Smooth muscle cell (in vitro differentiated cells): Measurements from ENCODE around the gene GRIK4. TPM values are rescaled to one million over a fixed set of nuclear protein-coding genes. Genes with fewer than 3 reads are reported as not detected.

Experiments used
- DNase-seq: peaks from one replicate; lab custom pipeline; 2025; ENCODE audit not compliant: unreplicated experiment; lab: John Stamatoyannopoulos, UW
- H2AFZ ChIP-seq: fragments of 200-600 bp; sonication (generic); 2 replicates; pipeline ENCODE4 v1.6.0; 2016; ENCODE audit warnings: antibody characterized with exemption, low read depth, mild to moderate bottlenecking
- H3F3A ChIP-seq: fragments of 200-600 bp; sonication (generic); 2 replicates; pipeline ENCODE4 v1.6.0; 2017; ENCODE audit warnings: antibody characterized with exemption, low read depth
- H3K27ac ChIP-seq: fragments of 200-600 bp; sonication (generic); 2 replicates; pipeline ENCODE4 v1.5.1; 2016; ENCODE audit warnings: low read depth, mild to moderate bottlenecking
- H3K27me3 ChIP-seq: fragments of 200-600 bp; sonication (generic); 2 replicates; pipeline ENCODE4 v1.6.1; 2016; ENCODE audit warnings: low read depth, mild to moderate bottlenecking
- H3K36me3 ChIP-seq: fragments of 200-600 bp; sonication (generic); 2 replicates; pipeline ENCODE4 v1.5.1; 2016; ENCODE audit warnings: low read depth
- H3K4me1 ChIP-seq: fragments of 200-600 bp; sonication (generic); 2 replicates; pipeline ENCODE4 v1.5.1; 2016; ENCODE audit warnings: low read depth
- H3K4me2 ChIP-seq: fragments of 200-600 bp; sonication (generic); 2 replicates; pipeline ENCODE4 v1.6.0; 2016; ENCODE audit warnings: mild to moderate bottlenecking
- H3K4me3 ChIP-seq: fragments of 200-600 bp; sonication (generic); 2 replicates; pipeline ENCODE4 v1.5.1; 2016; ENCODE audit warnings: mild to moderate bottlenecking
- H3K79me2 ChIP-seq: fragments of 200-600 bp; sonication (generic); 2 replicates; pipeline ENCODE4 v1.6.0; 2016; ENCODE audit warnings: low read depth, mild to moderate bottlenecking
- H3K9ac ChIP-seq: fragments of 200-600 bp; sonication (generic); 2 replicates; pipeline ENCODE4 v1.6.0; 2016; ENCODE audit warnings: low read depth
- H3K9me3 ChIP-seq: fragments of 200-600 bp; sonication (generic); replicated peaks from 2 replicates; pipeline ENCODE4 v1.5.1; 2016; ENCODE audit warnings: low read depth
- H4K20me1 ChIP-seq: fragments of 200-600 bp; sonication (generic); 2 replicates; pipeline ENCODE4 v1.6.0; 2016; ENCODE audit warnings: low read depth
- CTCF ChIP-seq: fragments of 200-600 bp; sonication (generic); IDR thresholded peaks from 2 replicates; pipeline ENCODE4 v1.5.1; 2017; ENCODE audit warnings: borderline replicate concordance, mild to moderate bottlenecking, antibody characterized with exemption; ENCODE audit not compliant: insufficient read depth, poor library complexity, severe bottlenecking
- WGBS: methylation state at CpG from one replicate; pipeline ENCODE4 v1.1.7; 2016; ENCODE audit warnings: low lambda C conversion rate; 5-methylcytosine and 5-hydroxymethylcytosine counted together
- polyA plus RNA-seq: library from polyadenylated mRNA; unstranded; fragments of >200 nt; fragmentation: Nextera tagmentation; extraction: Ambion mirVana; gene quantifications from 2 replicates; pipeline ENCODE4 v1.2.1, GENCODE V29; 2016
- total RNA-seq: library from RNA; depleted of rRNA; stranded (reverse); fragments of >200 nt; gene quantifications from 2 replicates; pipeline ENCODE4 v1.2.3, GENCODE V29; 2014

GRIK4 gene
- total and polyA plus RNA-seq, 2 experiments from 2014 or later, result not detected

GRCh38 chr11:120839201-120839600, 327.7 kb downstream of the GRIK4 start:
- H3K9ac ChIP-seq, result no peak overlapping the region
- H3K9me3 ChIP-seq, result no peaks in the 10 kb centered on the region
- DNase-seq, result no peak
- WGBS, result 87% methylated on average over 3 of the region's 3 CpGs
- H3K4me2 ChIP-seq, result no peak overlapping the region
- TF ChIP-seq CTCF, result no peak
- no peak overlapping the region for H3K4me3 ChIP-seq
- no peaks in the 10 kb centered on the region for H3K27me3 ChIP-seq
- no peak overlapping the region for H3K27ac ChIP-seq
- no peak overlapping the region for H2AFZ ChIP-seq
- no peaks in the 10 kb centered on the region for H4K20me1 ChIP-seq
- H3F3A ChIP-seq, result no peaks in the 10 kb centered on the region
- H3K4me1 ChIP-seq, result peaks cover 4% of the 10 kb centered on the region
- H3K79me2 ChIP-seq, result no peaks in the 10 kb centered on the region
- H3K36me3 ChIP-seq, result no peaks in the 10 kb centered on the region

- no peak overlapping the region for H3K4me3 ChIP-seq
- H3K27ac ChIP-seq, result no peak overlapping the region
- H3K36me3 ChIP-seq, result no peaks in the 10 kb centered on the region
- H3F3A ChIP-seq, result no peaks in the 10 kb centered on the region
- TF ChIP-seq CTCF, result no peak
- H2AFZ ChIP-seq, result no peak overlapping the region
- no peak overlapping the region for H3K4me2 ChIP-seq
- H3K27me3 ChIP-seq, result peaks cover 2% of the 10 kb centered on the region
- DNase-seq, result no peak
- H4K20me1 ChIP-seq, result no peaks in the 10 kb centered on the region
- H3K4me1 ChIP-seq, result no peaks in the 10 kb centered on the region
- 91% methylated on average over 6 of the region's 6 CpGs for WGBS
- H3K9ac ChIP-seq, result no peak overlapping the region
- no peaks in the 10 kb centered on the region for H3K79me2 ChIP-seq
- no peaks in the 10 kb centered on the region for H3K9me3 ChIP-seq
Observed at GRCh38 chr11:120839846-120840402, 328.4 kb downstream of the GRIK4 start.

GRCh38 chr11:120840661-120841060, 329.1 kb downstream of the GRIK4 start:
- Histone ChIP-seq H2AFZ (no peak overlapping the region), H3K27ac (no peak overlapping the region), H3K36me3 (no peaks in the 10 kb centered on the region), H3K79me2 (no peaks in the 10 kb centered on the region), H3K27me3 (peaks cover 7% of the 10 kb centered on the region), H3K4me2 (no peak overlapping the region), H3K4me1 (no peaks in the 10 kb centered on the region), H3F3A (no peaks in the 10 kb centered on the region), H3K9ac (no peak overlapping the region), H3K9me3 (no peaks in the 10 kb centered on the region), H3K4me3 (no peak overlapping the region), H4K20me1 (no peaks in the 10 kb centered on the region)
- no peak for TF ChIP-seq CTCF
- 100% methylated on average over 1 of the region's 1 CpG for WGBS
- no peak for DNase-seq

GRCh38 chr11:120841074-120841473, 329.5 kb downstream of the GRIK4 start:
- 68% methylated on average over 2 of the region's 2 CpGs for WGBS
- Histone ChIP-seq H3K9me3 (no peaks in the 10 kb centered on the region), H3K79me2 (no peaks in the 10 kb centered on the region), H3K27me3 (peaks cover 7% of the 10 kb centered on the region), H3K4me1 (no peaks in the 10 kb centered on the region), H2AFZ (no peak overlapping the region), H3K27ac (no peak overlapping the region), H3K4me2 (no peak overlapping the region), H4K20me1 (no peaks in the 10 kb centered on the region), H3K36me3 (no peaks in the 10 kb centered on the region), H3K9ac (no peak overlapping the region), H3K4me3 (no peak overlapping the region), H3F3A (no peaks in the 10 kb centered on the region)
- TF ChIP-seq CTCF, result no peak
- DNase-seq, result no peak
